ENCODE data around the gene ZNF837. TPM values are rescaled to one million over a fixed set of nuclear protein-coding genes. Genes with fewer than 3 reads are reported as not detected.

The ZNF837 gene
- total RNA-seq, 1 donor, result 4.7 TPM

- TF ChIP-seq CTCF (IDR thresholded peaks at IDR 0.05; ENCODE audit: extremely low read depth, low read depth, low read length), result no peak
- peak; percentile 100 for DNase-seq (ENCODE audit: insufficient read length, low spot score, missing footprints)
- Histone ChIP-seq H3K79me2 (ENCODE audit: insufficient read depth, low read length) (no peaks in the 10 kb centered on the region), H3K4me2 (ENCODE audit: insufficient read depth, low read length) (peak overlapping the region; percentile 84), H2AFZ (ENCODE audit: low read length) (peak overlapping the region; percentile 90), H3K27me3 (ENCODE audit: insufficient read depth, low read length) (peaks cover 5% of the 10 kb centered on the region), H3K4me1 (ENCODE audit: insufficient read depth, low read length) (peaks cover 12% of the 10 kb centered on the region), H3K4me3 (ENCODE audit: insufficient read depth, low read length) (peak overlapping the region; percentile 76), H3K36me3 (ENCODE audit: insufficient read depth, low read length) (no peaks in the 10 kb centered on the region), H3K9me3 (ENCODE audit: low read depth, low read length) (no peaks in the 10 kb centered on the region), H4K20me1 (ENCODE audit: insufficient read depth, low read length) (no peaks in the 10 kb centered on the region), H3K27ac (ENCODE audit: low read depth, low read length) (peak overlapping the region; percentile 55)
Measured at GRCh38 chr19:58400916-58401839, 20.3 kb upstream of the ZNF837 start.

DNA sequence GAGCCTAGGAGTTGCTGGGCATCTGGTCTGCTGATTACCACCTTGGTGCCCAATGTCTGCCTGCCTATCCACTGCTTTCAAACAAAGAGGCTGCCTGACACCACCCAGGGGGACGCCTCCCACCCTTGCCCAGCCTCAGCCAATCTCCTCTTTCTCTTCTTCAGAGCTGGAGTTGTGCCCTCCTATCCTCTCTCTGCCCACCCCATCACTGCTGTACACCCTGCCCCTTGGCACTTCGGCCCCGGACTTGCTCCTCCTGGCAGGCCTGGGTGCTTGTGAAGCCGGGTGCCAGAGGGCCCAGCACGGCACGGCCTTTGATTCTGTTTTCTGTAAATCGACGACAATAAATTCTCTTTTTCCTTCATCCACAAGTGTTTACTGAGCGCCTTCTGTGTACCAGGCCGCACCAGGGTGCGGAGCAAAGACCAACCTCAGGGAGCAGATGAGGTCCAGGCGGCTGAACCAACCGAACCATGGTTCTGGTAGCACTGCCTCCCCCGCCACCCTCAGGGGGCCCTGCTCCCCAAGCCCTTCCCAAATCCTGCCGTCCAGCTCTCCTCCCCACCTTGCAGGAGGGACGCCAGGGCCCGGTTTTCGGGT is 19.6 kb upstream of the ZNF837 start:
- no peak for TF ChIP-seq CTCF (IDR thresholded peaks at IDR 0.05; ENCODE audit: extremely low read depth, low read depth, low read length)
- Histone ChIP-seq H3K27ac (ENCODE audit: low read depth, low read length) (no peak overlapping the region), H3K4me3 (ENCODE audit: insufficient read depth, low read length) (peak overlapping the region; percentile 71), H3K4me1 (ENCODE audit: insufficient read depth, low read length) (peaks cover 12% of the 10 kb centered on the region), H3K27me3 (ENCODE audit: insufficient read depth, low read length) (peaks cover 9% of the 10 kb centered on the region), H3K9me3 (ENCODE audit: low read depth, low read length) (no peaks in the 10 kb centered on the region), H3K4me2 (ENCODE audit: insufficient read depth, low read length) (peak overlapping the region; percentile 84), H3K79me2 (ENCODE audit: insufficient read depth, low read length) (no peaks in the 10 kb centered on the region), H2AFZ (ENCODE audit: low read length) (peak overlapping the region; percentile 90), H3K36me3 (ENCODE audit: insufficient read depth, low read length) (no peaks in the 10 kb centered on the region), H4K20me1 (ENCODE audit: insufficient read depth, low read length) (no peaks in the 10 kb centered on the region)
- DNase-seq (ENCODE audit: insufficient read length, low spot score, missing footprints), result peak; percentile 75

DNA sequence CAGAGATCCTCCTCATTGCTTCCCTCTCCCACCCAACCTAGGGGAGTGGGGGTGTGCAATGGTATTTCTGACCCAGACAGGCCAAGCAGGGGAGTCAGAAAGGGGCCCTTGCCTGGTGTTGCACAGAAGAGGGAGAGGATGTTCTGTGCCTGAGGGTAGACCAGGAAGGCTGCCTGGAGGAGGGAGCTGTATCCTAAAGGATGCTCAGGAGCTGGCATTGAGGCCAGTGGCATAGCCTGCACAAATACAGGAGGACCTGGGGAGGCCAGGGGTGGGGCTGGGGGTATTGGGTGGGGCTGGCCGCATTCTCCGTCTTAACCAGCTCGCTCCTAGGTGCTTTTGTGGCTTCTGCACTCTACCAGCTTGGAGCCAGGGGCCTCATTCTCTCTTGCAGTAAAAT is 19.1 kb upstream of the ZNF837 start:
- Histone ChIP-seq H2AFZ (ENCODE audit: low read length) (peak overlapping the region; percentile 90), H3K36me3 (ENCODE audit: insufficient read depth, low read length) (peaks cover 4% of the 10 kb centered on the region), H3K4me2 (ENCODE audit: insufficient read depth, low read length) (peak overlapping the region; percentile 84), H3K27me3 (ENCODE audit: insufficient read depth, low read length) (peaks cover 9% of the 10 kb centered on the region), H3K4me1 (ENCODE audit: insufficient read depth, low read length) (peaks cover 12% of the 10 kb centered on the region), H3K79me2 (ENCODE audit: insufficient read depth, low read length) (no peaks in the 10 kb centered on the region), H3K4me3 (ENCODE audit: insufficient read depth, low read length) (no peak overlapping the region), H3K27ac (ENCODE audit: low read depth, low read length) (no peak overlapping the region), H3K9me3 (ENCODE audit: low read depth, low read length) (no peaks in the 10 kb centered on the region), H4K20me1 (ENCODE audit: insufficient read depth, low read length) (peaks cover 5% of the 10 kb centered on the region)
- DNase-seq (ENCODE audit: insufficient read length, low spot score, missing footprints), result peak; percentile 84
- no peak for TF ChIP-seq CTCF (IDR thresholded peaks at IDR 0.05; ENCODE audit: extremely low read depth, low read depth, low read length)

- H3K4me2 ChIP-seq (ENCODE audit: insufficient read depth, low read length), result no peak overlapping the region
Measured at GRCh38 chr19:58398545-58398944, 17.7 kb upstream of the ZNF837 start.

More at GRCh38 chr19:58398545-58398944, 17.7 kb upstream of the ZNF837 start:
- Histone ChIP-seq H3K9me3 (ENCODE audit: low read depth, low read length) (no peaks in the 10 kb centered on the region), H3K27ac (ENCODE audit: low read depth, low read length) (no peak overlapping the region), H3K79me2 (ENCODE audit: insufficient read depth, low read length) (no peaks in the 10 kb centered on the region), H2AFZ (ENCODE audit: low read length) (no peak overlapping the region), H3K36me3 (ENCODE audit: insufficient read depth, low read length) (peaks cover 17% of the 10 kb centered on the region), H3K4me1 (ENCODE audit: insufficient read depth, low read length) (peaks cover 12% of the 10 kb centered on the region), H3K27me3 (ENCODE audit: insufficient read depth, low read length) (peaks cover 9% of the 10 kb centered on the region), H3K4me3 (ENCODE audit: insufficient read depth, low read length) (no peak overlapping the region), H4K20me1 (ENCODE audit: insufficient read depth, low read length) (peaks cover 18% of the 10 kb centered on the region)
- no peak for DNase-seq (ENCODE audit: insufficient read length, low spot score, missing footprints)
- no peak for TF ChIP-seq CTCF (IDR thresholded peaks at IDR 0.05; ENCODE audit: extremely low read depth, low read depth, low read length)
